ENCODE data around the gene BDKRB2.

GRCh38 chr14:96195441-96196081 lies 9.1 kb upstream of the BDKRB2 start:
- no peak for TF ChIP-seq EZH2 (IDR thresholded peaks at IDR 0.05; ENCODE audit: borderline replicate concordance, insufficient read depth, low read length, poor library complexity, severe bottlenecking)
- TF ChIP-seq, protein P1, sequence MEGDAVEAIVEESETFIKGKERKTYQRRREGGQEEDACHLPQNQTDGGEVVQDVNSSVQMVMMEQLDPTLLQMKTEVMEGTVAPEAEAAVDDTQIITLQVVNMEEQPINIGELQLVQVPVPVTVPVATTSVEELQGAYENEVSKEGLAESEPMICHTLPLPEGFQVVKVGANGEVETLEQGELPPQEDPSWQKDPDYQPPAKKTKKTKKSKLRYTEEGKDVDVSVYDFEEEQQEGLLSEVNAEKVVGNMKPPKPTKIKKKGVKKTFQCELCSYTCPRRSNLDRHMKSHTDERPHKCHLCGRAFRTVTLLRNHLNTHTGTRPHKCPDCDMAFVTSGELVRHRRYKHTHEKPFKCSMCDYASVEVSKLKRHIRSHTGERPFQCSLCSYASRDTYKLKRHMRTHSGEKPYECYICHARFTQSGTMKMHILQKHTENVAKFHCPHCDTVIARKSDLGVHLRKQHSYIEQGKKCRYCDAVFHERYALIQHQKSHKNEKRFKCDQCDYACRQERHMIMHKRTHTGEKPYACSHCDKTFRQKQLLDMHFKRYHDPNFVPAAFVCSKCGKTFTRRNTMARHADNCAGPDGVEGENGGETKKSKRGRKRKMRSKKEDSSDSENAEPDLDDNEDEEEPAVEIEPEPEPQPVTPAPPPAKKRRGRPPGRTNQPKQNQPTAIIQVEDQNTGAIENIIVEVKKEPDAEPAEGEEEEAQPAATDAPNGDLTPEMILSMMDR (IDR thresholded peaks at IDR 0.05; ENCODE audit: poor library complexity, severe bottlenecking): no peak
- no peak for TF ChIP-seq POLR2AphosphoS5 (IDR thresholded peaks at IDR 0.05)
- TF ChIP-seq EP300 (conservative IDR thresholded peaks at IDR 0.05; ENCODE audit: poor library complexity, severe bottlenecking): no peak
- no peak for TF ChIP-seq TAF1 (IDR thresholded peaks at IDR 0.05; ENCODE audit: low read depth)
- no peak for TF ChIP-seq MXI1 (conservative IDR thresholded peaks at IDR 0.05; ENCODE audit: poor library complexity, severe bottlenecking)
